Glutamatergic neuron (in vitro differentiated cells): ENCODE data around the gene NHEJ1. TPM values are rescaled to one million over a fixed set of nuclear protein-coding genes. Genes with fewer than 3 reads are reported as not detected.
A peak's percentile ranks its signal among the peaks of the same experiment; 100 is the strongest.

Source experiments
- DNase-seq: peaks from one replicate; pipeline ENCODE4 v3.0.0; 2022
- H3K27ac Mint-ChIP-seq: one replicate; pipeline ENCODE4 v1.8.0; 2020; ENCODE audit warnings: mild to moderate bottlenecking, mixed read lengths, inconsistent platforms; ENCODE audit not compliant: unreplicated experiment
- H3K27me3 Mint-ChIP-seq: one replicate; pipeline ENCODE4 v1.8.0; 2020; ENCODE audit warnings: mild to moderate bottlenecking, moderate library complexity, mixed read lengths, inconsistent platforms; ENCODE audit not compliant: unreplicated experiment
- H3K36me3 Mint-ChIP-seq: one replicate; pipeline ENCODE4 v1.8.0; 2020; ENCODE audit warnings: mild to moderate bottlenecking, mixed read lengths, inconsistent platforms; ENCODE audit not compliant: unreplicated experiment
- H3K4me1 Mint-ChIP-seq: one replicate; pipeline ENCODE4 v1.8.0; 2020; ENCODE audit warnings: mild to moderate bottlenecking, low read depth, mixed read lengths, inconsistent platforms; ENCODE audit not compliant: unreplicated experiment
- H3K4me3 Mint-ChIP-seq: one replicate; pipeline ENCODE4 v1.8.0; 2020; ENCODE audit warnings: mild to moderate bottlenecking, mixed read lengths, inconsistent platforms; ENCODE audit not compliant: unreplicated experiment
- H3K9me3 Mint-ChIP-seq: one replicate; pipeline ENCODE4 v1.8.0; 2020; ENCODE audit warnings: mild to moderate bottlenecking, moderate library complexity, mixed read lengths, inconsistent platforms; ENCODE audit not compliant: unreplicated experiment
- total RNA-seq: library from RNA; stranded (reverse); fragmentation: NEBNext Ultra II Directional; extraction: Animal tissue kit (Norgen Biotek cat#: 25700); gene quantifications from one replicate; pipeline ENCODE4 v1.2.1, GENCODE V29; 2021; ENCODE audit not compliant: unreplicated experiment
- TF ChIP-seq, protein P1 (sequence below): fragments of 200-600 bp; sonication (generic); IDR thresholded peaks from one replicate; pipeline ENCODE4 v1.5.0; 2021; ENCODE audit not compliant: partially characterized antibody, unreplicated experiment

Gene NHEJ1
- total RNA-seq, 1 donor from 2014 or later = 24.8 TPM

- Mint-ChIP-seq H3K4me3 (no peak overlapping the region), H3K27me3 (peaks cover 5% of the 10 kb centered on the region), H3K9me3 (no peaks in the 10 kb centered on the region), H3K36me3 (no peaks in the 10 kb centered on the region), H3K4me1 (no peaks in the 10 kb centered on the region), H3K27ac (no peak overlapping the region)
- DNase-seq = peak; percentile 52
- TF ChIP-seq, protein P1, sequence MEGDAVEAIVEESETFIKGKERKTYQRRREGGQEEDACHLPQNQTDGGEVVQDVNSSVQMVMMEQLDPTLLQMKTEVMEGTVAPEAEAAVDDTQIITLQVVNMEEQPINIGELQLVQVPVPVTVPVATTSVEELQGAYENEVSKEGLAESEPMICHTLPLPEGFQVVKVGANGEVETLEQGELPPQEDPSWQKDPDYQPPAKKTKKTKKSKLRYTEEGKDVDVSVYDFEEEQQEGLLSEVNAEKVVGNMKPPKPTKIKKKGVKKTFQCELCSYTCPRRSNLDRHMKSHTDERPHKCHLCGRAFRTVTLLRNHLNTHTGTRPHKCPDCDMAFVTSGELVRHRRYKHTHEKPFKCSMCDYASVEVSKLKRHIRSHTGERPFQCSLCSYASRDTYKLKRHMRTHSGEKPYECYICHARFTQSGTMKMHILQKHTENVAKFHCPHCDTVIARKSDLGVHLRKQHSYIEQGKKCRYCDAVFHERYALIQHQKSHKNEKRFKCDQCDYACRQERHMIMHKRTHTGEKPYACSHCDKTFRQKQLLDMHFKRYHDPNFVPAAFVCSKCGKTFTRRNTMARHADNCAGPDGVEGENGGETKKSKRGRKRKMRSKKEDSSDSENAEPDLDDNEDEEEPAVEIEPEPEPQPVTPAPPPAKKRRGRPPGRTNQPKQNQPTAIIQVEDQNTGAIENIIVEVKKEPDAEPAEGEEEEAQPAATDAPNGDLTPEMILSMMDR = peak; percentile 68
These were observed 87.0 kb downstream of the NHEJ1 start for GRCh38 chr2:219073413-219074129.

DNA sequence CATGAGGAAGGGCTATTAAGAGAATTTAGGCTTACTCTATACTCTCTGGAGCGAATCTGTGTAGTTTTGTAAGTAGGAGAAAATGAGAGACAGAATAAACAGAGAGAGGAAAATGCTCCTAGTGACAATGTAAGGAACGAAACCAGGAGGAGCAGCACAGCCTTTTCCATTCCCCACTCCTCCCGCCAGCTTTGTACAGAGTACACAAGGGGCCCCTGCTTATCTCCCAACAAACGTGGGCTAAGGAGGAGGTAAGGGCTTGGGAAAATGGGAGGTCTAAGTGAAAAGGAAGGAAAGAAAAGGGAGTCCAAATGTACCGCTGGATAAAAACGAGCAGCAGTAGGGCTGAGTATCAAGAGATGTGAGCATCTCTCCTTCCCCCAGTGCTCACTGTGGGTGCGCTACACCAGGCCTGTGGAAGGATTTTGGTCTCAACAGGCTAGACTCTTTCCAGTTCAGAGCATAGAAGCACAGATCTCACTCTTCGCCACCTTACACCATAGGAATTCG is 87.8 kb downstream of the NHEJ1 start:
- peaks cover 5% of the 10 kb centered on the region for H3K27me3 Mint-ChIP-seq
- peaks cover under 1% of the 10 kb centered on the region for H3K9me3 Mint-ChIP-seq
- DNase-seq = no peak
- H3K4me1 Mint-ChIP-seq = no peaks in the 10 kb centered on the region
- H3K36me3 Mint-ChIP-seq = no peaks in the 10 kb centered on the region
- TF ChIP-seq, protein P1 = no peak
- H3K27ac Mint-ChIP-seq = no peak overlapping the region
- no peak overlapping the region for H3K4me3 Mint-ChIP-seq

GRCh38 chr2:219071131-219071816 is 89.3 kb downstream of the NHEJ1 start:
- Mint-ChIP-seq H3K36me3 (no peaks in the 10 kb centered on the region), H3K4me1 (no peaks in the 10 kb centered on the region), H3K4me3 (no peak overlapping the region), H3K27me3 (peaks cover 5% of the 10 kb centered on the region), H3K27ac (no peak overlapping the region), H3K9me3 (peaks cover 3% of the 10 kb centered on the region)
- TF ChIP-seq, protein P1 = no peak
- DNase-seq = no peak

DNA sequence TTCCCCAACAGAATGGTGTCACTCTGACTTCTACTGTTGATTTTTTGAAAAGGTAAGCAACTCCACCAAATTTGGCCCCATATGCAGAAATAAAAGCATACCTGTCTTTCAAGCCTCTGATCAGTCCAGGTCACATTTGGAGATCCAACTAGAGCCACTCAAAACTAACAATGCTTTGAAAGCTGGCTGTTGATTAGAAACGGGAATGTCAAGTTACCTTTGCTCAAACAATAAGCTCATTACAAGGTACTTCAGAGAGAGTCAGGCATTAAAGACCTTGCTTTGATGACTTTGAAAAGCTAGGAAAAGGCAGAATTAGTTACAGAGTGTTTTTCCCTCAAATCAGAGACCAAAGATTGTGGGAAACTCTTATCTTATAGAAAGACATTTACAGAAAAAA is 95.1 kb downstream of the NHEJ1 start:
- Mint-ChIP-seq H3K4me3 (no peak overlapping the region), H3K36me3 (peaks cover 7% of the 10 kb centered on the region), H3K9me3 (peaks cover 3% of the 10 kb centered on the region), H3K27me3 (peaks cover 18% of the 10 kb centered on the region), H3K27ac (no peak overlapping the region), H3K4me1 (no peaks in the 10 kb centered on the region)
- no peak for DNase-seq
- TF ChIP-seq, protein P1 = no peak

DNA sequence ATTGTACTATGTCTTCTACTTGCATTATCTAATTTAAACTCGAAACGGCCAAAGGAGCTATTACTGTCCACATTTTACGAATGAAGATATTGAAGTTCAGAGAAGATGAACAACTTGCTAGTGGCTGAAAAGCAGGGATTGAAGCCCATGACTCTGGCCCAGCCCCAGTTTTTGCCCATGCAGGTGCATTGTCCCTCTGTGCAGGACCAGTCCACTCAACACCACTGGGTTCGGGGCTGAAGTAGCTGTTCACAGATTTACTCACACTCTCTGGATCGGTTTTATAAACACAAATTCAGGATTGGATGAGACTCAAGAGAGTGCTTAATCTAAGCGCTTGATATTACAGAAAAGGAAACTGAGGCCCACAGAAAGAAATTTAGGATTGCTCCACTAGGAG is 98.5 kb downstream of the NHEJ1 start:
- Mint-ChIP-seq H3K36me3 (peaks cover 7% of the 10 kb centered on the region), H3K4me1 (no peaks in the 10 kb centered on the region), H3K9me3 (no peaks in the 10 kb centered on the region), H3K27ac (no peak overlapping the region), H3K27me3 (peaks cover 22% of the 10 kb centered on the region), H3K4me3 (no peak overlapping the region)
- no peak for DNase-seq
- TF ChIP-seq, protein P1 = no peak
